Pancreas (tissue), 10 donors: Measurements from ENCODE around the gene LYPD1. TPM values are rescaled to one million over a fixed set of nuclear protein-coding genes. Genes with fewer than 3 reads are reported as not detected.

ENCODE experiments used
- ATAC-seq, 4 donors: fragments of 200-7000 bp; cut with Tn5 transposase; one replicate each; pipeline versions ENCODE4 v1.8.0 to v1.9.1; 2020; ENCODE audit warnings: mild to moderate bottlenecking in 4 of 4, moderate library complexity in 4 of 4
- DNase-seq, 6 donors: peaks; one replicate each; pipeline ENCODE4 v3.0.0-alpha.2; 2020
- FAIRE-seq: peaks from 2 replicates; lab custom pipeline; 2012; peaks lifted over from hg19 to GRCh38; lab: Jason Lieb, UNC
- H3K27ac ChIP-seq, 4 donors: fragments of 200-600 bp; sonication (generic); 1 replicate in 3 of 4; 2 replicates in 1 of 4; pipeline versions ENCODE4 v1.5.0 to v1.8.0; 2020
- H3K27me3 ChIP-seq, 4 donors: fragments of 200-600 bp; one replicate each; pipeline ENCODE4 v1.8.0; 2021
- H3K36me3 ChIP-seq, 3 donors: fragments of 200-600 bp; sonication (generic) in 1 of 3; one replicate each; pipeline versions ENCODE4 v1.5.0 to v1.8.0; 2020 to 2021
- H3K4me1 ChIP-seq, 3 donors: fragments of 200-600 bp; one replicate each; pipeline ENCODE4 v1.8.0; 2021
- H3K4me3 ChIP-seq, 4 donors: fragments of 200-600 bp; sonication (generic) in 2 of 4; one replicate each; pipeline versions ENCODE4 v1.5.0 to v1.8.0; 2020 to 2021
- H3K9me3 ChIP-seq, 4 donors: fragments of 200-600 bp; one replicate each; pipeline ENCODE4 v1.8.0; 2021
- WGBS, 2 donors: extraction: QIAGEN DNeasy Blood & Tissue Kit; methylation state at CpG; one replicate each; pipeline ENCODE4 v1.1.7; 2013; 5-methylcytosine and 5-hydroxymethylcytosine counted together
- intact Hi-C, 3 donors: fragments of 100-400 bp; cut with DNase I; formaldehyde crosslinking; loops; one replicate each; pipeline versions ENCODE4 v1.11.1 to v1.14.2; 2022
- polyA plus RNA-seq, 2 donors: library from polyadenylated mRNA; stranded (reverse); fragments of 200-250 nt; gene quantifications; one replicate each; pipeline ENCODE4 v1.2.3, GENCODE V29; 2013
- total RNA-seq, 6 donors: library from RNA; stranded (reverse); fragmentation: NEBNext Ultra II Directional in 4 of 6; extraction: Animal tissue kit (Norgen Biotek cat#: 25700) in 4 of 6; gene quantifications; one replicate each; pipeline versions ENCODE4 v1.2.1 to v1.2.4, GENCODE V29; 2021 to 2023
- TF ChIP-seq, protein P1 (sequence below), 4 donors: fragments of 200-600 bp; sonication (generic) in 3 of 4; IDR thresholded peaks; one replicate each; pipeline versions ENCODE4 v1.5.0 to v1.8.0; 2021; ENCODE audit warnings: antibody characterized with exemption in 4 of 4
- donor health status: healthy with polysubstance abuse.
- donor health status: DM: no; HTN: no; CAD: no; lungs with moderate emphysema.
- donor health status: DM: no; HTN: no; CAD: no.
- donor health status: control.
- donor health status: control.
- donor health status: Bipolar disorder and iron deficiency.
- donor health status: DM: yes; HTN: yes; CAD: no.
- donor health status: DM: no; HTN: no; CAD: no.
- donor health status: DM: no; HTN: no; CAD: no.
- donor health status: DM: yes; HTN: yes; CAD: no.

LYPD1 gene
- total and polyA plus RNA-seq, 8 donors: 1.1 to 20.5 (median 4.1) TPM

DNA sequence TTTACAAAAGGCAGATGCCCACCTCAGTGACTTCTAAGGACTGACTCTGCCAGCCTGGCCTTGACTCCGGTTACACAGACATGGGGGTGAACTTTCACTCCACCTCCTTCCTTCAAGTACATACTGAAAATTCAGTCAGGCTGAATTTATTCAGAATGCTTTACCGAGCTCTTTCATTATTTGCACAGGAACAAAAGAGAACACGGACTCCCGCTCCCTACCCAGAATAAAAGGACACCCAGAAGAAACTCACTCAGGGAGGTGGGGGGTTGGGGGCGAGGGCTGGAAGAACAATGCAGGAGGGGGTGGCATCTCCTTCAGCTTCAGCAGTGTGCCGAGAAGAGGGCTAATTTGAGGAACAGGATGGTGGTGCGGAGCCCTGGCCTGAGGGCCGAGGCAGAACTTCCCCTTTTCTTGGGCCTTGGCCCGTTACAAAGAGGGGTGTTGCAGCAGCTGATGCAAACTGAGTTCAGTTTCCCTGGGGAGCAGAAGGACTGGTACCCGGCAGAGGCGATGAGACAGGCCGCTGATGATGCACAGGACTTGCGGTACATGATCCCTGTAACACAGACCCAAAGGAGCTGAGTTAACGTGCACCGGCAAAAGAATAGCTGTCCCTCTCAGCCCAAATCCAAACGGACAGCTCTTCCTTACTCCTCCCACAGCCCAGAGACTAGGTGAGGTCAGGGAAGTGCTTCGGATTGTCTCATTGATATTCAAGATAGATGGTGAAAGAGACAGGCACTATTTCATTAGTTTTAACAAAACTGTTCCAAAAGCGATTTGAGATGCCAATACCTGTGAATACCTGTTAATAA lies 24.1 kb downstream of the LYPD1 start:
- peak in 1 of 4 donors; percentile 22 for ATAC-seq
- intact Hi-C loops: no loop called here
- Histone ChIP-seq H3K4me1 (no peaks in the 10 kb centered on the region), H3K27ac (no peak overlapping the region), H3K4me3 (no peak overlapping the region), H3K27me3 (no peaks in the 10 kb centered on the region), H3K9me3 (no peaks in the 10 kb centered on the region), H3K36me3 (no peaks in the 10 kb centered on the region)
- TF ChIP-seq, protein P1, sequence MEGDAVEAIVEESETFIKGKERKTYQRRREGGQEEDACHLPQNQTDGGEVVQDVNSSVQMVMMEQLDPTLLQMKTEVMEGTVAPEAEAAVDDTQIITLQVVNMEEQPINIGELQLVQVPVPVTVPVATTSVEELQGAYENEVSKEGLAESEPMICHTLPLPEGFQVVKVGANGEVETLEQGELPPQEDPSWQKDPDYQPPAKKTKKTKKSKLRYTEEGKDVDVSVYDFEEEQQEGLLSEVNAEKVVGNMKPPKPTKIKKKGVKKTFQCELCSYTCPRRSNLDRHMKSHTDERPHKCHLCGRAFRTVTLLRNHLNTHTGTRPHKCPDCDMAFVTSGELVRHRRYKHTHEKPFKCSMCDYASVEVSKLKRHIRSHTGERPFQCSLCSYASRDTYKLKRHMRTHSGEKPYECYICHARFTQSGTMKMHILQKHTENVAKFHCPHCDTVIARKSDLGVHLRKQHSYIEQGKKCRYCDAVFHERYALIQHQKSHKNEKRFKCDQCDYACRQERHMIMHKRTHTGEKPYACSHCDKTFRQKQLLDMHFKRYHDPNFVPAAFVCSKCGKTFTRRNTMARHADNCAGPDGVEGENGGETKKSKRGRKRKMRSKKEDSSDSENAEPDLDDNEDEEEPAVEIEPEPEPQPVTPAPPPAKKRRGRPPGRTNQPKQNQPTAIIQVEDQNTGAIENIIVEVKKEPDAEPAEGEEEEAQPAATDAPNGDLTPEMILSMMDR (IDR thresholded peaks at IDR 0.05): no peak
- FAIRE-seq: no peak
- 89 to 91% methylated on average over 18 of the region's 18 CpGs for WGBS, 2 donors
- DNase-seq: no peak

DNA sequence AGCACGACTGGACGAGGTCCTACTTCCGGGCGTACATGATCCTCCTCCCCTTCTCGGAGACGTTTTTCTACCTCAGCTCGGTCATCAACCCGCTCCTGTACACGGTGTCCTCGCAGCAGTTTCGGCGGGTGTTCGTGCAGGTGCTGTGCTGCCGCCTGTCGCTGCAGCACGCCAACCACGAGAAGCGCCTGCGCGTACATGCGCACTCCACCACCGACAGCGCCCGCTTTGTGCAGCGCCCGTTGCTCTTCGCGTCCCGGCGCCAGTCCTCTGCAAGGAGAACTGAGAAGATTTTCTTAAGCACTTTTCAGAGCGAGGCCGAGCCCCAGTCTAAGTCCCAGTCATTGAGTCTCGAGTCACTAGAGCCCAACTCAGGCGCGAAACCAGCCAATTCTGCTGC lies 24.8 kb downstream of the LYPD1 start:
- Histone ChIP-seq H3K4me1 (no peaks in the 10 kb centered on the region), H3K27ac (no peak overlapping the region), H3K27me3 (no peaks in the 10 kb centered on the region), H3K36me3 (no peaks in the 10 kb centered on the region), H3K4me3 (no peak overlapping the region), H3K9me3 (no peaks in the 10 kb centered on the region)
- FAIRE-seq: no peak
- WGBS, 2 donors: 88 to 91% methylated on average over 35 of the region's 35 CpGs
- TF ChIP-seq, protein P1 (IDR thresholded peaks at IDR 0.05): no peak
- peak in 4 of 6 donors; percentile 32 to 61 (median 44) for DNase-seq
- intact Hi-C loops: no loop called here
- peak in 3 of 4 donors; percentile 53 to 65 (median 58) for ATAC-seq

DNA sequence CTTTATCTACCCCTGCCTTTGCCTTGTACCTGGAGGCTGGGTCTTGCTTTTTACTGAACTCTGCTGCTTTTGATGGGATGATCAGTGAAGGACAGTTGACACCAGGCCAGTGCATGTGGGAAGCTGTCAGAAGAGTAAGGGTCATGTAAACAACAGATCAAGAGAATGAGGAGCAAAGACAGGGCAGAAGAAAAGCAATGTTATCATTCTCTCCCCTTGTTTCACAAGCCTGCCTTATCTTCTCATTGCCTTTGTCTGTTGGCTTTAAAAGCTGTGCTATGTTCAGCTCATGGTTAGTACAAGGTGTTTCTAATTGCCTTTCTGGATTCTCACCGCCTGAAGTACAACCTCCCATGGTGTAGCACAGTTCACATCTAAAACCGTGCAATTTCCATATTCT lies 27.6 kb downstream of the LYPD1 start:
- Histone ChIP-seq H3K36me3 (no peaks in the 10 kb centered on the region), H3K4me1 (no peaks in the 10 kb centered on the region), H3K27ac (no peak overlapping the region), H3K9me3 (no peaks in the 10 kb centered on the region), H3K4me3 (no peak overlapping the region), H3K27me3 (no peaks in the 10 kb centered on the region)
- WGBS, 2 donors: 64 to 71% methylated on average over 2 of the region's 2 CpGs
- FAIRE-seq: no peak
- no peak for ATAC-seq
- intact Hi-C loops: no loop called here
- DNase-seq: no peak
- TF ChIP-seq, protein P1 (IDR thresholded peaks at IDR 0.05): no peak

DNA sequence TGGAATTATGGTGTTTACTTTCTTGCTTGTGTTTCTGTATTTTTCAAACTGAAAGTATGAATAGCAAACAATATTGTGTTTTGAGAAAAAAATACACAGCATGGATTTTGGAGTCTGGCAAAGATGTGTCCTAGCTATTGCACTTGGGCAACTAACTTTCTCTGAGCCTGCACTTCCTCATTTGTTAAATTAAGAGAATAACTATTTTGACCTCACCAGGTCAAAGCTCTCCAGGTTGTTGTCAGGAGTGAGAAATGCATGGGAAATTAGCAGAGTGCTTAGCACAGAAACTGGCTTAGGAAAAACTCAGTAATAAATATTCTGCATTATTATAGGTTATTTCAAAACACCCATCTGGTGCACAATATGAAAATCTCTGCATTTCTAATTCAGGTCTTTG lies 28.2 kb downstream of the LYPD1 start:
- ATAC-seq: no peak
- no peak for FAIRE-seq
- H3K27ac ChIP-seq: no peak overlapping the region
- no peaks in the 10 kb centered on the region for H3K4me1 ChIP-seq
- H3K36me3 ChIP-seq: no peaks in the 10 kb centered on the region
- no peaks in the 10 kb centered on the region for H3K27me3 ChIP-seq
- TF ChIP-seq, protein P1 (IDR thresholded peaks at IDR 0.05): no peak
- intact Hi-C loops: no loop called here
- H3K9me3 ChIP-seq: no peaks in the 10 kb centered on the region
- DNase-seq: no peak
- no peak overlapping the region for H3K4me3 ChIP-seq

DNA sequence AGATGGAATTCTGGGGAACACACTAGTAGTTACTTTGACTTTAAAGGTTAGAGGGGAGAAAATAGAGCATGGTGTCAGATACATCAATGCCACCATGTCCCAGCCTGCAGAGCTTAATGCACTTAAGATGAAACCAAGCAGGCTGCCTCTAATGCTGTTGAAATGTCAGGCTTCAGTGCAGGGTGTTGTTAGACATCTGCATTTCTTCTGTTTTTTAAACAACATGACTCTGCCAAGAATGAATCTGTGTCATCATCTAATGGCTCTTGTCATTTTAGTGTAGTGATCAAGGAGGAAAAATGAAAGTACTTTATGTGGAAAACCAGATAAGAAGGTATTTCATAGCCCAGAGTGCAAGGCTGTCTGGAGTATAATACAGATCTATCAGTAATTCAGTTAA lies 29.9 kb downstream of the LYPD1 start:
- H3K9me3 ChIP-seq: no peaks in the 10 kb centered on the region
- no peaks in the 10 kb centered on the region for H3K4me1 ChIP-seq
- intact Hi-C loops: no loop called here
- no peak for FAIRE-seq
- no peaks in the 10 kb centered on the region for H3K36me3 ChIP-seq
- no peak for ATAC-seq
- TF ChIP-seq, protein P1 (IDR thresholded peaks at IDR 0.05): no peak
- no peak overlapping the region for H3K4me3 ChIP-seq
- H3K27me3 ChIP-seq: no peaks in the 10 kb centered on the region
- no peak overlapping the region for H3K27ac ChIP-seq
- DNase-seq: no peak
